Testis (tissue), 2 donors: ENCODE data around the gene PIAS3.

Experiments
- CTCF ChIP-seq, 3 experiments: fragments of 450-650 bp in 2 of 3; fragments of 200-600 bp in 1 of 3; sonication (generic) in 1 of 3; IDR thresholded peaks; one replicate each; pipeline ENCODE4 v1.5.1; 2016 to 2019; ENCODE audit warnings: antibody characterized with exemption in 3 of 3, mild to moderate bottlenecking in 2 of 3, moderate library complexity in 1 of 3
- POLR2A ChIP-seq: fragments of 450-650 bp; IDR thresholded peaks from one replicate; pipeline ENCODE4 v1.6.1; 2017; ENCODE audit warnings: antibody characterized with exemption, mild to moderate bottlenecking, moderate library complexity

- TF ChIP-seq CTCF (IDR thresholded peaks at IDR 0.05) = no peak
- no peak for TF ChIP-seq POLR2A
These were observed 27.5 kb upstream of the PIAS3 start for GRCh38 chr1:145886390-145886789.
